ENCODE measurements around the gene CALN1.

The CALN1 gene

GRCh38 chr7:72265071-72265904 lies 146.8 kb downstream of the CALN1 start:
- TF ChIP-seq CTCF (conservative IDR thresholded peaks at IDR 0.05; ENCODE audit: low read depth, low read length), result no peak
- H3K4me3 ChIP-seq (ENCODE audit: low read length), result no peak overlapping the region
- no peak for DNase-seq (ENCODE audit: low read depth)

- no peak for DNase-seq (ENCODE audit: low read depth)
- H3K4me3 ChIP-seq (ENCODE audit: low read length), result no peak overlapping the region
- no peak for TF ChIP-seq CTCF (conservative IDR thresholded peaks at IDR 0.05; ENCODE audit: low read depth, low read length)
These were observed 151.7 kb downstream of the CALN1 start for GRCh38 chr7:72260406-72260805.

GRCh38 chr7:72258074-72258473 lies 154.1 kb downstream of the CALN1 start:
- H3K4me3 ChIP-seq (ENCODE audit: low read length), result no peak overlapping the region
- TF ChIP-seq CTCF (conservative IDR thresholded peaks at IDR 0.05; ENCODE audit: low read depth, low read length), result no peak
- no peak for DNase-seq (ENCODE audit: low read depth)

GRCh38 chr7:72254455-72254854 lies 157.7 kb downstream of the CALN1 start:
- no peak for TF ChIP-seq CTCF (conservative IDR thresholded peaks at IDR 0.05; ENCODE audit: low read depth, low read length)
- H3K4me3 ChIP-seq (ENCODE audit: low read length), result no peak overlapping the region
- no peak for DNase-seq (ENCODE audit: low read depth)

- TF ChIP-seq CTCF (conservative IDR thresholded peaks at IDR 0.05; ENCODE audit: low read depth, low read length), result no peak
- H3K4me3 ChIP-seq (ENCODE audit: low read length), result no peak overlapping the region
- DNase-seq (ENCODE audit: low read depth), result no peak
These were observed 163.0 kb downstream of the CALN1 start for GRCh38 chr7:72249106-72249505.

GRCh38 chr7:72244826-72245398 lies 167.2 kb downstream of the CALN1 start:
- no peak for TF ChIP-seq CTCF (conservative IDR thresholded peaks at IDR 0.05; ENCODE audit: low read depth, low read length)
- no peak overlapping the region for H3K4me3 ChIP-seq (ENCODE audit: low read length)
- no peak for DNase-seq (ENCODE audit: low read depth)

GRCh38 chr7:72243329-72243728 lies 168.8 kb downstream of the CALN1 start:
- H3K4me3 ChIP-seq (ENCODE audit: low read length), result no peak overlapping the region
- DNase-seq (ENCODE audit: low read depth), result no peak
- TF ChIP-seq CTCF (conservative IDR thresholded peaks at IDR 0.05; ENCODE audit: low read depth, low read length), result no peak

Data from retinal pigment epithelial cell (primary cell).